ENCODE data around the gene KIAA1549.
"Not testable (repeated sequence)": the region's sequence is repeated elsewhere in the genome, so short reads cannot be mapped to it uniquely, and the experiment has no call there.

KIAA1549 gene

DNA sequence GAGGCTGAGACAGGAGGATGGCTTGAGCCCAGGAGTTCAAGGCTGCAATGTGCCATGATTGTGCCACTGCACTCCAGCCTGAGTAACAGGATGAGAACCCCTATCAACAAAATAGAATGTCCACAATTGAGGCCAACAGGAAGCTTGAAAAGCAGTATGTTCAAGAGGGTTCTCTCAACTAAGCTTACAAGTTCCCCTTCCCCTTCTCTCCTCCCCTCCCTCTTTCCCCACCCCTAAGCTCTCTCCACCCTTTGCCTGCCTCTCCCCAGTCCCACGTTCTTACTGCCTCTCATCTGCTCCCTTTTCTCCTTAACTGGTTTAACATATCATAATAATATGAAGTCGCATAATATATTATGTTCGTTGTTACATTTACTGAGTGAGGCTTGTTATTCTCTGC is 35.4 kb downstream of the KIAA1549 start:
- Mint-ChIP-seq H3K27me3 (peaks cover 9 to 70% of the 10 kb centered on the region in 2 donors), H3K9me3 (no peaks in the 10 kb centered on the region), H3K4me1 (ENCODE audit: low read depth in 2 of 2) (no peaks in the 10 kb centered on the region), H3K36me3 (ENCODE audit: insufficient read depth) (no peaks in the 10 kb centered on the region), H3K4me3 (no peak overlapping the region), H3K27ac (no peak overlapping the region)
- DNase-seq: no peak
- no peak for ATAC-seq (replicated peaks)

DNA sequence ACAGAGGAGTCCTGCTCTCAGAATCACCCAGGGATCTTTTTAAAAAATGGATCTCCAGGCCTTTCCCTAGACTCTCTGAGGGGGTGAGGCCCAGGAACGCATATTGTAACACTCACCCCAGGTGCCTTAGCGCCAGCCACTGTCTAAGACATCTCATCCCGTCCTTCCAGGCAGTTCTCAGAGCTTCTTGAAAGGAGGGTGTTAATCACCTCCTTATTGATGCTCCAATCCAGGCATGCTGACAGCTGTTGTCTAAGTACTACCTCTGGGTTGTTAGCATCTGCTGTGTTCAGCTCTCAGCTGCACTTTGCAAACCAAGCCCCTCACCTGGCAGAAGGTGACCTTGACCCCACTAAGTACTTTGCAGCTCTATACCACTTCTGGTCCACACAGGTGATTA is 36.0 kb downstream of the KIAA1549 start:
- DNase-seq: no peak
- no peak overlapping the region for H3K27ac Mint-ChIP-seq
- peaks cover 4 to 64% of the 10 kb centered on the region in 2 donors for H3K27me3 Mint-ChIP-seq
- H3K4me3 Mint-ChIP-seq: no peak overlapping the region
- H3K9me3 Mint-ChIP-seq: no peaks in the 10 kb centered on the region
- ATAC-seq (replicated peaks): no peak
- no peaks in the 10 kb centered on the region for H3K4me1 Mint-ChIP-seq (ENCODE audit: low read depth in 2 of 2)
- H3K36me3 Mint-ChIP-seq (ENCODE audit: insufficient read depth): no peaks in the 10 kb centered on the region

GRCh38 chr7:138944592-138944991 is 36.6 kb downstream of the KIAA1549 start:
- H3K4me3 Mint-ChIP-seq: no peak overlapping the region
- ATAC-seq (replicated peaks) (no peak), DNase-seq (no peak)
- H3K4me1 Mint-ChIP-seq (ENCODE audit: low read depth in 2 of 2): no peaks in the 10 kb centered on the region
- H3K27ac Mint-ChIP-seq: no peak overlapping the region
- H3K9me3 Mint-ChIP-seq: no peaks in the 10 kb centered on the region
- no peaks in the 10 kb centered on the region for H3K36me3 Mint-ChIP-seq (ENCODE audit: insufficient read depth)
- peaks cover under 1 to 58% of the 10 kb centered on the region in 2 donors for H3K27me3 Mint-ChIP-seq

GRCh38 chr7:138943061-138943460 is 38.1 kb downstream of the KIAA1549 start:
- H3K27me3 Mint-ChIP-seq: peaks cover 0 to 51% of the 10 kb centered on the region in 2 donors
- no peak overlapping the region for H3K27ac Mint-ChIP-seq
- H3K36me3 Mint-ChIP-seq (ENCODE audit: insufficient read depth): no peaks in the 10 kb centered on the region
- H3K4me3 Mint-ChIP-seq: no peak overlapping the region
- H3K4me1 Mint-ChIP-seq (ENCODE audit: low read depth in 2 of 2): no peaks in the 10 kb centered on the region
- ATAC-seq (replicated peaks) (no peak), DNase-seq (no peak)
- H3K9me3 Mint-ChIP-seq: no peaks in the 10 kb centered on the region

DNA sequence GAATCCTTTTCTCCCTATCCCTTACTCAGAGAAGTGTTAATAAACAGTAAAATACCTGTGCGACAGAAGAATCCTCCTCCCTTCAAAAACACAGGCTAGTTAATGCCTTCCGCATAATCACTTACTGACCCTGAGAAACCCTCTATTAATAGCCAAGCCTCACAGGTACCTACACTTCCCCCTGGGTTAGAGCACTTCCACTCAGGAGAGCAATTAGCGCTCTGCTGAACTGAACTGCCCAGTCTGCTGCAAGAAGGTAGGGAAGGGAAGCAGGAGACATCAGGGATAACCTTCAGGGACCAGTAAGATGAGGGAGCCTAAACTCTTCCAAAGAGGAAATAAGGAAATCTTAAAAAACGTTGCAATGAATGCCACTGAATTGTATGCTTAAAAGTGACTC is 39.6 kb downstream of the KIAA1549 start:
- DNase-seq (no peak), ATAC-seq (replicated peaks) (no peak)
- H3K27me3 Mint-ChIP-seq: peaks cover 0 to 35% of the 10 kb centered on the region in 2 donors
- H3K36me3 Mint-ChIP-seq (ENCODE audit: insufficient read depth): no peaks in the 10 kb centered on the region
- no peak overlapping the region for H3K27ac Mint-ChIP-seq
- no peaks in the 10 kb centered on the region for H3K4me1 Mint-ChIP-seq (ENCODE audit: low read depth in 2 of 2)
- H3K4me3 Mint-ChIP-seq: no peak overlapping the region
- H3K9me3 Mint-ChIP-seq: no peaks in the 10 kb centered on the region

DNA sequence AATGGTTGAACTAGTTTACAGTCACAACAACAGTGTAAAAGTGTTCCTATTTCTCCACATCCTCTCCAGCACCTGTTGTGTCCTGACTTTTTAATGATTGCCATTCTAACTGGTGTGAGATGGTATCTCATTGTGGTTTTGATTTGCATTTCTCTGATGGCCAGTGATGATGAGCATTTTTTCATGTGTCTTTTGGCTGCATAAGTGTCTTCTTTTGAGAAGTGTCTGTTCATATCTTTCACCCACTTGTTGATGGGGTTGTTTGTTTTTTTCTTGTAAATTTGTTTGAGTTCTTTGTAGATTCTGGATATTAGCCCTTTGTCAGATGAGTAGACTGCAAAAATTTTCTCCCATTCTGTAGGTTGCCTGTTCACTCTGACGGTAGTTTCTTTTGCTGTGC is 40.6 kb downstream of the KIAA1549 start:
- H3K4me3 Mint-ChIP-seq; H3K27ac Mint-ChIP-seq; H3K36me3 Mint-ChIP-seq (ENCODE audit: insufficient read depth): not testable (repeated sequence)

DNA sequence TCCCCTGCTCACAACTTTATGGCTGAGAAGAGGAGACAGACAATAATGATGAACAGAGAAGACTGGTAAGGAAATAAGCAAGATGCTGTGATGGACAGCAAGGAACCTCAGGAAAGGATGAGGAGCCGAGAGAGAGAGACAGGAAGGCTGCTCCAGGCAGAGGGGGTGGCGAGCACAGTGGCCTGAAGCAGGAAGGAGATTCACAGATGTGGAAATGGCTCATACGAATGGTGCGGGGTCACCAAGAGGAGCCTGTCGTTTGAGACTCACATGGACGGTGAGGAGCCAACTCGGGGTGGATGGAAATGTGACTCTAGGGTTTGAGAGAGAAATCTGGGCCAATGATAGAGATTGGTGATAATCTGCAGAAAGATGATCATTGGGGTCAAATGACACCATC is 43.7 kb downstream of the KIAA1549 start:
- no peak overlapping the region for H3K27ac Mint-ChIP-seq
- no peaks in the 10 kb centered on the region for H3K9me3 Mint-ChIP-seq
- no peaks in the 10 kb centered on the region for H3K4me1 Mint-ChIP-seq (ENCODE audit: low read depth in 2 of 2)
- peaks cover 0 to 23% of the 10 kb centered on the region in 2 donors for H3K27me3 Mint-ChIP-seq
- ATAC-seq (replicated peaks) (no peak), DNase-seq (no peak)
- H3K36me3 Mint-ChIP-seq (ENCODE audit: insufficient read depth): no peaks in the 10 kb centered on the region
- no peak overlapping the region for H3K4me3 Mint-ChIP-seq

More for the DNA sequence above, 40.6 kb downstream of the KIAA1549 start:
- not testable (repeated sequence) for H3K9me3 Mint-ChIP-seq; H3K4me1 Mint-ChIP-seq (ENCODE audit: low read depth in 2 of 2); DNase-seq; ATAC-seq (replicated peaks)
- H3K27me3 Mint-ChIP-seq: peaks cover 0 to 26% of the 10 kb centered on the region in 2 donors

GRCh38 chr7:138935465-138936011 is 45.7 kb downstream of the KIAA1549 start:
- Mint-ChIP-seq H3K27ac (no peak overlapping the region), H3K4me1 (ENCODE audit: low read depth in 2 of 2) (no peaks in the 10 kb centered on the region), H3K36me3 (ENCODE audit: insufficient read depth) (no peaks in the 10 kb centered on the region), H3K9me3 (no peaks in the 10 kb centered on the region), H3K27me3 (peaks cover 6 to 27% of the 10 kb centered on the region in 2 donors), H3K4me3 (no peak overlapping the region)
- DNase-seq: no peak
- no peak for ATAC-seq (replicated peaks)

- Mint-ChIP-seq H3K9me3 (no peaks in the 10 kb centered on the region), H3K4me3 (no peak overlapping the region), H3K27me3 (peaks cover 8 to 29% of the 10 kb centered on the region in 2 donors), H3K36me3 (ENCODE audit: insufficient read depth) (no peaks in the 10 kb centered on the region), H3K27ac (no peak overlapping the region), H3K4me1 (ENCODE audit: low read depth in 2 of 2) (no peaks in the 10 kb centered on the region)
- no peak for ATAC-seq (replicated peaks)
- DNase-seq: no peak
These were observed 46.3 kb downstream of the KIAA1549 start for GRCh38 chr7:138934861-138935260.

GRCh38 chr7:138934367-138934766 is 46.8 kb downstream of the KIAA1549 start:
- ATAC-seq (replicated peaks) (no peak), DNase-seq (no peak)
- no peaks in the 10 kb centered on the region for H3K4me1 Mint-ChIP-seq (ENCODE audit: low read depth in 2 of 2)
- H3K9me3 Mint-ChIP-seq: no peaks in the 10 kb centered on the region
- no peak overlapping the region for H3K27ac Mint-ChIP-seq
- peaks cover 8 to 29% of the 10 kb centered on the region in 2 donors for H3K27me3 Mint-ChIP-seq
- no peak overlapping the region for H3K4me3 Mint-ChIP-seq
- H3K36me3 Mint-ChIP-seq (ENCODE audit: insufficient read depth): no peaks in the 10 kb centered on the region

DNA sequence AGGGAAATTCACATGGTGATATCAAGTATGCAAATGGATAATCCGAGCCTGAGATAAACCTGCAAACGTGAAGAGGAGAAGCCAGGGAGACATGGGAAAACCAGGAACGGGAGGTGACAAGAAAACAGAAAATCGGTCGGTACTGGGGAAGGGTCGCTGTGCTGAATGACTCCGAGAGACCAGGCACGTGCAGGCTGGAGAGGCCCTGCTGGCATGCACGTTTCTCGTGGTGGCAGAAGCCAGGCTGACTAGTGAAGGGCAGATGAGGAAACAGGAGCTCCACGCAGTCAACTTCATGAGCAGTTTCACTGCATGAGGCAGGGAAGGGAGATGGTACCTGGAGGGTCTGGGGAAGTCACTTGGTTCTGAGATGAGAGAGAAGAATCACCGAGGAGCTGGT is 48.3 kb downstream of the KIAA1549 start:
- ATAC-seq (replicated peaks): no peak
- H3K27ac Mint-ChIP-seq: no peak overlapping the region
- no peaks in the 10 kb centered on the region for H3K9me3 Mint-ChIP-seq
- H3K36me3 Mint-ChIP-seq (ENCODE audit: insufficient read depth): no peaks in the 10 kb centered on the region
- no peak overlapping the region for H3K4me3 Mint-ChIP-seq
- H3K27me3 Mint-ChIP-seq: peaks cover 8 to 29% of the 10 kb centered on the region in 2 donors
- no peaks in the 10 kb centered on the region for H3K4me1 Mint-ChIP-seq (ENCODE audit: low read depth in 2 of 2)
- DNase-seq: no peak

- no peak overlapping the region for H3K4me3 Mint-ChIP-seq
- no peaks in the 10 kb centered on the region for H3K36me3 Mint-ChIP-seq (ENCODE audit: insufficient read depth)
These were observed 48.8 kb downstream of the KIAA1549 start for GRCh38 chr7:138932427-138932826.

DNA sequence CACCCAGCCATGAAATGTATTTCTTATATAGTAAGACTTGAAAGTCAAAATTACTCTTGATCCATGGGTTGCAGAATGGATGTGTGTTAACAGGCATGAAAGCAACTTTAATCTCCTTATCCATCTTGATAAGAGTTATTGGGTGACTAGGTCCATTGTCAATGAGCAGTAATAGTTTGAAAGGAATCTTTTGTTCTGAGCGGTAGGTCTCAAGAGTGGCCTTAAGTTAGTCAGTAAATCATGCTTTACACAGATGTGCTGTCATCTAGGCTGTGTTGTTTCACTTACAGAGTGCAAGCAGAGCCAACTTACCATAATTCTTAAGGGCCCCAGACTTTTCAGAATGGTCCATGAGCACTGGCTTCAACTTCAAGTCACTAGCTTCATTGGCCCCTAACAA is 51.2 kb downstream of the KIAA1549 start:
- Mint-ChIP-seq H3K4me3 (no peak overlapping the region), H3K36me3 (ENCODE audit: insufficient read depth) (no peaks in the 10 kb centered on the region), H3K27me3 (peaks cover 8 to 29% of the 10 kb centered on the region in 2 donors), H3K9me3 (no peaks in the 10 kb centered on the region), H3K4me1 (ENCODE audit: low read depth in 2 of 2) (no peaks in the 10 kb centered on the region), H3K27ac (no peak overlapping the region)
- ATAC-seq (replicated peaks) (no peak), DNase-seq (no peak)

More at GRCh38 chr7:138932427-138932826, 48.8 kb downstream of the KIAA1549 start:
- no peaks in the 10 kb centered on the region for H3K4me1 Mint-ChIP-seq (ENCODE audit: low read depth in 2 of 2)
- peaks cover 8 to 29% of the 10 kb centered on the region in 2 donors for H3K27me3 Mint-ChIP-seq
- no peaks in the 10 kb centered on the region for H3K9me3 Mint-ChIP-seq
- ATAC-seq (replicated peaks) (no peak), DNase-seq (no peak)
- H3K27ac Mint-ChIP-seq: no peak overlapping the region

DNA sequence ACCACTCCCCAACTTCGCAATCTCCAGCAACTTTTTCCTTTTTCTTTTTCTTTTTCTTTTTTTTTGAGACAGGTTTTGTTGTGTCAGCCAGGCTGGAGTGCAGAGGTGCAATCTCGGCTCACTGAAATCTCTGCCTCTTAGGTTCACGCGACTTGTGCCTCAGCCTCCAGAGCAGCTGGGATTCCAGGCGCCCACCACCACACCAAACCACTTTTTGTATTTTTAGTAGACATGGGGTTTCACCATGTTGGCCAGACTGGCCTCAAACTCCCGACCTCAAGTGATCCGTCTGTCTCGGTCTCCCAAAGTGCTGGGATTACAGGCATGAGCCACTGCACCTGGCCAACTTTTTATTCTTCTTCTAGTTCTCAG is 55.0 kb downstream of the KIAA1549 start:
- Mint-ChIP-seq H3K4me3 (no peak overlapping the region), H3K27me3 (peaks cover 8 to 9% of the 10 kb centered on the region in 2 donors), H3K27ac (no peak overlapping the region), H3K9me3 (no peaks in the 10 kb centered on the region), H3K36me3 (ENCODE audit: insufficient read depth) (no peaks in the 10 kb centered on the region), H3K4me1 (ENCODE audit: low read depth in 2 of 2) (no peaks in the 10 kb centered on the region)
- no peak for ATAC-seq (replicated peaks)
- DNase-seq: no peak
